HAP-1 (cell line): ENCODE results near the gene UGT1A6.

Experiments
- DNase-seq, 2 experiments: peaks; one replicate each; pipeline ENCODE4 v3.0.0-alpha.2; 2016 to 2020; ENCODE audit warnings: low spot score in 2 of 2
- H3K27me3 ChIP-seq: fragments of 250-450 bp; sonication (Bioruptor Pico); 2 replicates; pipeline ENCODE4 v1.5.1; 2020; ENCODE audit warnings: low read depth, mild to moderate bottlenecking, moderate library complexity
- H3K36me3 ChIP-seq: fragments of 250-450 bp; sonication (Bioruptor Pico); replicated peaks from 2 replicates; pipeline ENCODE4 v1.5.1; 2020; ENCODE audit warnings: mild to moderate bottlenecking
- H3K4me1 ChIP-seq: fragments of 250-450 bp; sonication (Bioruptor Pico); 2 replicates; pipeline ENCODE4 v1.5.1; 2020; ENCODE audit warnings: mild to moderate bottlenecking
- H3K4me3 ChIP-seq: fragments of 250-450 bp; sonication (Bioruptor Pico); 2 replicates; pipeline ENCODE4 v1.5.1; 2020; ENCODE audit warnings: mild to moderate bottlenecking, moderate library complexity
- H3K9me3 ChIP-seq: fragments of 250-450 bp; sonication (Bioruptor Pico); 2 replicates; pipeline ENCODE4 v1.5.1; 2020; ENCODE audit warnings: mild to moderate bottlenecking, moderate library complexity
- in situ Hi-C: fragments of 300-500 bp; cut with MboI; formaldehyde crosslinking; loops from 3 replicates; pipeline ENCODE4 v1.14.3; 2020; ENCODE audit warnings: low sequenced_read_pairs, inconsistent platforms, mixed read lengths

UGT1A6 gene

DNA sequence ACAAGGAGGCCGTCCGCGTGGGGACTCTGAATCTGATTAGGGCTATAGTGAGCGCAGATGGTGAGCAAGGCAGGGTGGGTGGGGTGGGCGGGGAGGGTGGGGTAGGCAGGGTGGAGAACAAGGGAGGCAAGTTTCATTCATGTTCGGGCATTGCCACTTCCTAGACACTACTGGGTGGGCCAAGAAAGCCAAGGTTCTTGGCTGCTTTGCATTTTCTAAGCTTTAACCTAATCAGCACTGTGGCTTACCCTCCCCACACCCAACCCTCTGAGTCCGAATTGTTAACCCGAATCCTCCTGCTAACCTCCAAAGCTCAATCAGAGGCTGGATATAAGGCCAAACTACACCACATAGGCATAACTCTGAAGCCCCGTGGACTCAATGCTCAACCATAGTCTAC, 103.6 kb downstream of the UGT1A6 start:
- Histone ChIP-seq H3K36me3 (no peaks in the 10 kb centered on the region), H3K9me3 (no peaks in the 10 kb centered on the region), H3K4me3 (no peak overlapping the region), H3K4me1 (no peaks in the 10 kb centered on the region), H3K27me3 (no peaks in the 10 kb centered on the region)
- in situ Hi-C loops: no loop called here
- DNase-seq: no peak

DNA sequence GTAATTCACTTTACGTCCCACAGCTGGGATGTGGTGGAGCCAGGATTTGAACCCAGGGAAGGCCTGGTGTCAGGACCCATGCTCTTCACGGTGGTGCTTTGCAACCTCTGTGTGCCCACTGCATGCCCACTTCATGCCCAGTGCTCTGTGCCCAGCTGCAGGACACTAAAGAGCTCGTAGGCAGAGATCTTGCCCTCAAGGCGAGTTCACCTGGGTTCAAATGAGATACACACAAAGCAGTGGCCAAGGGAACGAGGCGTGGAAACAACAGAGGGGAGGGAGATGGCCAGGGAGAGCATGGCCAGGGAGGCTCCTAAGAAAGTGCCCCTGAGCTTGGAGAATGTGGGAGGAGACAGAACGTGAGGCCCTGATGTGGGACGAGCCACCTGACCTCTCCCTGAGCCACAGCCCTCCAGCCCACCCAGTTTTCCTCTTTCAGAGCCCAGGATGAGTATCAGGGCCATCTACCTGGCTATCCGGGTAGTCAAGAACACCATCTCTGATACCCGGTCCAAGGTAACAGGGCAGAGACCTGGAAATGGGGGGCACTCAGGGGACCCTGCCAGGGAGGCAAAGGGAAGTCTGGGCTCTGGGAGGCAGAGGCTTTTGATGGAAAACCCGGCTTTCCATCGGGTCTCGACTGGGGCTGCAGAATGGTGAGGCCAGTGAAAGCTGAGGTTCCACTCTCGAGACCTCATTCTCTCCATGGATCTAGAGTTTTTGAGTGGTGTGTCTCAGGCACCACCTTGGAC, 105.8 kb downstream of the UGT1A6 start:
- in situ Hi-C loops: no loop called here
- H3K27me3 ChIP-seq: no peaks in the 10 kb centered on the region
- H3K4me1 ChIP-seq: no peaks in the 10 kb centered on the region
- H3K36me3 ChIP-seq: no peaks in the 10 kb centered on the region
- no peaks in the 10 kb centered on the region for H3K9me3 ChIP-seq
- no peak overlapping the region for H3K4me3 ChIP-seq
- DNase-seq: no peak

DNA sequence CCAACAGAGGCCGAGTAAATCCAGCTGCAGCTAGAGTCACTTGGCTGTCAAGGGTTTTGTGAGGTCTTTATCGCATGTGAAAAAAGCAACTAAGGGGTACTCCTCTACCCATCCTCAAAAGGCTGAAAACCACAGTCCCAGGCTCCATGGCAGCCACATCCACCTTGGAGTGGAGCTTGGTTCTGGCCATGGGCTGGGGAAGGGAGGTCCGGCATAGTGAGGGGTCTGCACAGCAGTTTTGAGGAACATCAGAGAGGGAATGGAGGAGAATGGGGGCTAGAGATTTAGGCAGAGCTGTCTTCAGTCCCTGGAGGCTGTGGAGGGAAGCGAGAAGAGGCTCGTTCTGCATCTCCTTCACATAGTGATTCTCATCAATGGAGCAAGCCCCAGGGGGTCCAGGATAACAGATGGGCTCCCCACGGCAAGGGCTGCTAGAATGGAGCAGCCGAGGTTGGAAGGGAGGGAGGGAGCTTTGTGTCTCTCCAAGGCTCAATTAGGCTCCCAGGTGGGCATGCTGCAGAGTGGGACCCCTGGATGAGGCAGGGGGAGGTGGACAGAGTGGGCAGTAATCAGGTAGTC, 106.5 kb downstream of the UGT1A6 start:
- H3K36me3 ChIP-seq: no peaks in the 10 kb centered on the region
- H3K4me3 ChIP-seq: no peak overlapping the region
- H3K4me1 ChIP-seq: no peaks in the 10 kb centered on the region
- no peaks in the 10 kb centered on the region for H3K9me3 ChIP-seq
- no peaks in the 10 kb centered on the region for H3K27me3 ChIP-seq
- in situ Hi-C loops: no loop called here
- no peak for DNase-seq

DNA sequence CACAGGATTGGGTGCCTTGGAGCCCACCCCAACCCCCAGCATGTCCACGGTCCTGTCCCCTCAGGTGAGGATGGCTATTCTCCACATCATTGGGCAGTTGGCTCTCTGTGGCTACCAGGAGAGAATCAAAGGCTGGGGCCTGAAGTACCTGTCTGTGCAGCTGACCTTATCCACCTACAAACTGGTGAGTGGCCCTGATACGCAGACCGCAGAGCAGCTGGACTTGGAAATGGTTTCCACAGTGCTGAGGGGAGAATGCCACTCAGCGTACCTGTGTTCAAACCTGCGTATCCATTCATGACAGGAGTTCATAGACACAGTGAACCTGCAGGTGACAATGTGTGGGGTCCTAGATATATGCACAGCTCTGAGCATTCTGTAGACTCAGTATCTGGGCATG, 107.0 kb downstream of the UGT1A6 start:
- Histone ChIP-seq H3K4me1 (no peaks in the 10 kb centered on the region), H3K36me3 (no peaks in the 10 kb centered on the region), H3K9me3 (no peaks in the 10 kb centered on the region), H3K27me3 (no peaks in the 10 kb centered on the region), H3K4me3 (no peak overlapping the region)
- in situ Hi-C loops: no loop called here
- no peak for DNase-seq

DNA sequence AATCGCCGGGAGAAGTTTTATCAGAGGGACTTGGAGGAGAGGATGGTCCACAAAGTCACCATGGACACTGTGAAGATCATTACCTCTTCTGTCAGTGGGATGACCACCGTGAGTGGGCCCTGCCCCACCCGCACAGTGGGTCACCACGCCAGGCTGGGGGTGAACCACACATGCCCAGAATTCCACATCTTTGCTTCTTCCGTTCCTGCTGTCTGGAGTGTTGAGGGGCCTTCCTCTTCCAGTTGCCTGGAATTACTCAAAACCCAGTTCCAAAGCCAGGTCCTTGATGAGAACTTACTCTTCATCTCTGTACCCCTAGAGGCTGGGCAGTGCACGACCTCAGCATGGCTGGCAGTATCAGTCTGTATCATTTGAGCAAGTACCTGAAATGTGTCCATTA, 107.5 kb downstream of the UGT1A6 start:
- H3K27me3 ChIP-seq: no peaks in the 10 kb centered on the region
- in situ Hi-C loops: no loop called here
- DNase-seq: no peak

DNA sequence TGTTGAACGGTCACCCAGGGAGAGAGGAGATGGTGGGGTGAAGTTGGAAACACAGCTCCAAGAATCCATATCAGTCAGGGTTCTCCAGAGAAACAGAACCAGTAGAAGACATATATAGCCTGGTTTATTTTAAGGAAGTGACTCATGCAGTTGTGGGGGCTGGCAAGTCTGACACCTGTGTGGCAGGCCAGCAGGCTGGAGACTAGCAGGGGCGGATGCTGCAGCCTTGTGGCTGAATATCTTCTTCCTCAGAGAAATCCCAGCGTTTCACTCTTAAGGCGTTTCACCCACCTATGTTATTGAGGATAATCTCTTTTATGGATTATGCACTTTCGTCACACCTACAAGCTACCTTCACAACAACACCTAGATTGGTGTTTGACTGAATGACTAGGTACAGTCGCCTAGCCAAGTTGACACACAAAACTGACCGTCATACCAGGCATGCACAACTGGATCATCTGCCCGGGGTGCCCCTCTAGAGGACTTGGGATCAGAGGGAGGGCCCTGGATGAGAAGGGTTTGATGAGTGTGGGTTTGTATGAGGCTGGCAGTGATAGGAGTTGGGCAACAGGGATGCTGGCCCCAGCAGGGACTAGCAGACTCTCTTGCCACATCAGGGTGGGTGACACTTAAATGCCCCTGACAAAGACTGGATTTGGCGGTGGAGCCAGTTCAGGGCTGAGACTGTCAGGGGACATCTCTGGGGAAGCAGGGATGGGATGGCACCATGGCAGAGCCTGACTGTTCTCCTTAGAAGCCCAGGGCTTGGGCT, 108.9 kb downstream of the UGT1A6 start:
- no peaks in the 10 kb centered on the region for H3K9me3 ChIP-seq
- no peaks in the 10 kb centered on the region for H3K36me3 ChIP-seq
- H3K4me1 ChIP-seq: no peaks in the 10 kb centered on the region
- in situ Hi-C loops: no loop called here
- H3K27me3 ChIP-seq: no peaks in the 10 kb centered on the region
- H3K4me3 ChIP-seq: no peak overlapping the region
- no peak for DNase-seq

More for the DNA sequence above, 107.5 kb downstream of the UGT1A6 start:
- H3K9me3 ChIP-seq: no peaks in the 10 kb centered on the region
- H3K4me3 ChIP-seq: no peak overlapping the region
- no peaks in the 10 kb centered on the region for H3K4me1 ChIP-seq
- no peaks in the 10 kb centered on the region for H3K36me3 ChIP-seq

DNA sequence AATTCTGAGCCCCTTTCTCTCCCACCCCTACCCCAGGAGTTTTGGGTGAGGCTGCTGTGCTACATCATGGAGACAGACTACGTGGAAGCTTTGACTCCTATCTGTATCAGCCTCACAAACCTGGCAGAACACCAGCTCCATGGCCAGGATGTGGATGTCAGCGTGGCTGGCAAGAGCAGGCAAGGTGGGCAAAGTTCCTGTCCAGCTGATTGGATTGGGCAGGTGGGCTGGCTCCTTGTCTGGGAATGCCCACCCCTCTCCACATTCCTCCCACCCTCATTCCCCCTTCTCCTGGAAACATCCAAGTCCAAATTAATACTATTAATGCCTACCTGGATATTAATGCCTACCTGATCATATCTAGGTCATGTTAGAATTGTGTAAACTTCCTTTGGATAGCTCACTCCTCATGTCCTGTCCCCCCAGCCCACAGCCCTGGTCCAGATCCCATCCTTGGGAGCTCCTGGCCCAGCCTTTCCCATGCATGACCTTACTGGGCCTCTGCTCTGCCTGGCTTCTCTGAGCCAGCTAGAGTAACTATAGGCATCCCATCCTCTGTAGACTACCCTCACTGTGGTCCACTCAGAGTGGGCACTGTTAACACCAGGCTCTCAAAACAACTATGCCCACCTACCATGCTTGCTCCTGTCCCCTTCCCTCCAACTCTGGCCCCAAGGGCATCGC, 109.6 kb downstream of the UGT1A6 start:
- in situ Hi-C loops: no loop called here
- no peak for DNase-seq
- no peak overlapping the region for H3K4me3 ChIP-seq

DNA sequence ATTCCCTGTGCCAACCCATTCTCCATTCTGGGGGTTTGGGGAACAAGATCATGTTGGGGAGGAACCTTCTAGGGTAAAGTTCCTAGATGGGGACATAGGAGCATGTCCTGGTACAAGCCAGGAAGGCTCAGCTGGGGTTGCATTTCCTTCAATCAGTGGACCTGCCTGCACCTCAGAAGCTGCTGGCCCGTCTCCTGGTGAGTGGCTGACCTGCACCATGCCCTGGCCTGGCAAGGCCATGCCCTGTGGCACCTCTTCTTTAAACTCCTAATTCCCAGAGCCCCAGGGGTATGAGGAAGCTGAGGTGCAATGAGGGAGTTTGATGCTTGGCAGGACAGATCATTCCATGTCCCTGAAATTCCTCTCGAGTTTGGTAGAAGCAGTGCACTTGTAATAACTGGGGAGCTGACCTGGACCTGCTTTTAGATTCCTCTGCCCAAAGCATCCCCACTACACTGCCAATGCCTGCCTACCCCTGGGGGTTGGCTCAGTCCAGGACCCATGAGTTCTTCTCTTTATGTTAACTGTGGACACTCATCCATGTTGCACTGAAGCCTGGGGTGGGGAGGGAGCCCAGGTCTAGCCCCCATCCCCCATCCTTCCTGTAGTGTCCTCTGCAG, 110.7 kb downstream of the UGT1A6 start:
- in situ Hi-C loops: no loop called here
- Histone ChIP-seq H3K4me1 (no peaks in the 10 kb centered on the region), H3K27me3 (no peaks in the 10 kb centered on the region), H3K36me3 (no peaks in the 10 kb centered on the region), H3K4me3 (no peak overlapping the region), H3K9me3 (no peaks in the 10 kb centered on the region)
- DNase-seq: no peak

More for the DNA sequence above, 109.6 kb downstream of the UGT1A6 start:
- no peaks in the 10 kb centered on the region for H3K9me3 ChIP-seq
- H3K27me3 ChIP-seq: no peaks in the 10 kb centered on the region
- H3K4me1 ChIP-seq: no peaks in the 10 kb centered on the region
- no peaks in the 10 kb centered on the region for H3K36me3 ChIP-seq

DNA sequence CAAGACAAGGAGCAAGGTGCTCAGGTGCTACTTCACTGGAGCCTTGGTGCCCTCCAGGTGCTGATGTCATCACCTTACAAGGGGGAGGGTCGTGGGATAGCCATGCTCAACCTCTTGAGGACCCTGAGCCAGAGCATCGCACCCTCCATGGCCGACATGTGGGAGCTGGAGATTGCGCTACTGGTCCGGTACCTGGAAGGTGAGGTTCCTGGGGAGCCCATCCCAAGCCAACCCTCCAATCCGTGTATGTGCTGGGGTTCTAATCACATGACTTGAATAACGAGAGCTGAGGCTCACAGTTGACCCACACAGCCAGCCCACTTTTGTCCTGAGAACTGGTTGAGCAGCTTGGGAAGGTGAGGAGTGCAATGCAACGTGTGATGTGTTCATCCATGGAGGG, 111.3 kb downstream of the UGT1A6 start:
- in situ Hi-C loops: no loop called here

DNA sequence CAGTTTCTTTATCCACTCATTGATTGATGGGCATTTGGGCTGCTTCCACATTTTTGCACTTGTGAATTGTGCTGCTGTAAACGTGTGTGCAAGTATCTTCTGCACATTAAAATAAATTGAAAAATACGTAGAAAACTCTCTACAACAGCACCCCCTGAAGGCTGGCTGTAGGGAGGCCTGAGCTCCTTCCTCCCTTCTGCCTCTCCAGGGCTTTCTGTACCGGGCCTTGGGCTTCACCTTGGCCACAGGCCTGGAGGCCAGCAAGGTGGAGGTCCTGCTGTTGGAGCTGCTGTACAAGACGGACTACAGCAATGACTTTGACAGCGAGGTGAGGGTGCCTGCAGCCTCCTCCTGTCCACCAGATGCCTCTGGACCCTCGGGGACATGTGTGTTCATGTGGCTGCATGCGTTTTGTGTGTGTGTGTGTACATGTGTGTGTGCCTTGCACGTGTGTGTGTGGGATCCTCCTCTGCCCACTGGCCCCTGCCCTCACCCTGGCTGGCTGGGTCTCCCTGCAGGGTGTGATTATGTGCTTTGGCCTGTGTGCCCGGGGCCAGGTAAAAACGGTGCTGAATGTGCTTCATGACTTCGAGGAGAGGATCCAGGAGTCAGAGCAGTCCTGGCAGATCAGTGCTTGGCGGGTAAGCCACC, 114.7 kb downstream of the UGT1A6 start:
- H3K27me3 ChIP-seq: no peaks in the 10 kb centered on the region
- H3K36me3 ChIP-seq: no peaks in the 10 kb centered on the region
- in situ Hi-C loops: no loop called here
- no peaks in the 10 kb centered on the region for H3K9me3 ChIP-seq
- H3K4me3 ChIP-seq: no peak overlapping the region
- no peak for DNase-seq
- no peaks in the 10 kb centered on the region for H3K4me1 ChIP-seq

More for the DNA sequence above, 111.3 kb downstream of the UGT1A6 start:
- Histone ChIP-seq H3K9me3 (no peaks in the 10 kb centered on the region), H3K4me3 (no peak overlapping the region), H3K27me3 (no peaks in the 10 kb centered on the region), H3K4me1 (no peaks in the 10 kb centered on the region), H3K36me3 (no peaks in the 10 kb centered on the region)
- DNase-seq: no peak

DNA sequence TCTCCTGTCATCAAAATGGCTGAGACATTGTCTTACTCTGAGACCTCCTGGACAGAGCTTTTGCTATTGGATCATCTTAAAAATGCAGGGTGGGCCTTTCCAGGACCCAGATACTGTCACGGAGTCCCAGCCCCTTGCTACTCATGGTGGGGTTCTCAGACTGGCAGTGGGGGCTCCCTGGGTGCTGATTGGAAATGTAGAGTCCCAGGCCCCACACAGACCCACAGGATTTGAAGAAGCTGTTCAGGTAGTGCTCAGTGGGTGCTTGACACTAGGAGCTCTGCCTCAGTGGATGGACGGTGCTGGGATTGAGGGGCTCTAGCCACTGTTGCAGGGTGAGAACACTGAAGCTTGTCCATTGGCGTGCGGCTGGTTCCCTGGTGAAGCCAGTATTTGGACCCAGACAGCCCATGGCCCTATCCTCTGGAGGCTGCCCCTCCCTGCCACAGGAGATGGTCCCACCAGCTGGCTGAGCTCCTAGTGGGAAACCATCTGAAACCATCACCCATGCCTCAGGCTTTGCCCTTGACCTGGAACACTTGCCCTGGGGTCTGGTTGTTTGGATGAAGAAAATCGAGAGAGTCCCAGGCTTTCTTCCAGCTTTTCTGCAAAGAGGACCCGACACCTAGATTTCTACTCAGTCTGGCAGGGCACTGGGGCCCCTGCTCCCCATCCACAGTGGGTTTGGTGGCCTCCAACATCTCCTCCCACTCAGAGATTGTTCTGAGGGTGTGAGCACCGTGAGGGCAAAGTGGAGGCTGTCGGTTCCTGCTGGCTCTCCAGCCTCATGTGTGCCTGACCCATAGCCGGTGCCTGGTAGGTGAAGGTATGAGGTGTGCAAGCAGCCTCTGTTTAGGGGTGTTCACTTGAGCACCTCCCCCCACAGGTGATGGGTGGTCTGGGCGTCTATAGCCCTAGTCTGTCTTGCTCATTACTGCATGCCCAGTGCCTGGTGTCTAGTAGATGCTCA, 115.6 kb downstream of the UGT1A6 start:
- Histone ChIP-seq H3K4me1 (no peaks in the 10 kb centered on the region), H3K36me3 (no peaks in the 10 kb centered on the region), H3K4me3 (no peak overlapping the region), H3K27me3 (no peaks in the 10 kb centered on the region), H3K9me3 (no peaks in the 10 kb centered on the region)
- no peak for DNase-seq
- in situ Hi-C loops: no loop called here

DNA sequence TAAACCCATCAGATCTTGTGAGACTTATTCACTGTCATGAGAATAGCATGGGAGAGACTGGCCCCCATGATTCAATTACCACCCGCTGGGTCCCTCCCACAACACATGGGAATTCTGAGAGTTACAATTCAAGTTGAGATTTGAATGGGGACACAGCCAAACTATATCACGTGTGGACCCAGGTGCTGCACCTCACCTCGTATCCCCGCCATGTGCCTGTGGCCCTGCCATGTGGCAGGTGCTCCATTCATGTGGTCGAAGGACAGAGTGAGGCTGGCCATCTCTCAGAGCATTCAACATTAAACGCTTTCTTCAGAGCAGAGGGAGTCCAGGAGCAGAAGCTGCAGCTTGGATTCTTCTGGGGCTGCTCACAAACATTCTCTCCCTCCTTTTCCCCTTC, 117.7 kb downstream of the UGT1A6 start:
- H3K4me1 ChIP-seq: no peaks in the 10 kb centered on the region
- H3K36me3 ChIP-seq: no peaks in the 10 kb centered on the region
- no peaks in the 10 kb centered on the region for H3K27me3 ChIP-seq
- peak in 1 of 2 experiments; percentile 5 for DNase-seq
- H3K4me3 ChIP-seq: no peak overlapping the region
- in situ Hi-C loops: no loop called here
- no peaks in the 10 kb centered on the region for H3K9me3 ChIP-seq
